GM12878 (cell line): ENCODE data around the gene EIF4H. TPM values are rescaled to one million over a fixed set of nuclear protein-coding genes. Genes with fewer than 3 reads are reported as not detected.
A peak's percentile ranks its signal among the peaks of the same experiment; 100 is the strongest.

Source experiments
- CEBPB ChIP-seq, 2 experiments: fragments of 150-350 bp in 1 of 2; IDR thresholded peaks; 2 replicates each; pipeline ENCODE4 v1.6.1; 2012 to 2014; ENCODE audit warnings: low read depth in 2 of 2, low read length in 2 of 2, borderline replicate concordance in 1 of 2, inconsistent platforms in 1 of 2
- CHD4 ChIP-seq: fragments of 200-600 bp; sonication (generic); IDR thresholded peaks from 2 replicates; pipeline ENCODE4 v1.6.1; 2016; ENCODE audit warnings: mild to moderate bottlenecking
- CTCF ChIP-seq, 3 experiments: IDR thresholded peaks in 2 of 3; conservative IDR thresholded peaks in 1 of 3; 2 replicates each; pipeline ENCODE4 v1.5.1; 2011; ENCODE audit warnings: low read depth in 3 of 3, low read length in 3 of 3, mild to moderate bottlenecking in 3 of 3, control low read depth in 2 of 3, moderate library complexity in 2 of 3, inconsistent platforms in 1 of 3, mixed read lengths in 1 of 3; ENCODE audit not compliant: control insufficient read depth in 2 of 3, insufficient read depth in 1 of 3; ENCODE audit errors: extremely low read depth in 1 of 3
- EED ChIP-seq: sonication (generic); IDR thresholded peaks from 2 replicates; pipeline ENCODE4 v1.6.1; 2016; ENCODE audit warnings: antibody characterized with exemption, low read depth
- KDM1A ChIP-seq: fragments of 200-600 bp; sonication (generic); IDR thresholded peaks from 2 replicates; pipeline ENCODE4 v1.6.1; 2016; ENCODE audit warnings: borderline replicate concordance
- NKRF ChIP-seq: fragments of 450-650 bp; conservative IDR thresholded peaks from 2 replicates; pipeline ENCODE4 v1.6.1; 2017; ENCODE audit warnings: mild to moderate bottlenecking, moderate library complexity
- PKNOX1 ChIP-seq: fragments of 450-650 bp; IDR thresholded peaks from 2 replicates; pipeline ENCODE4 v1.6.1; 2016; ENCODE audit warnings: mild to moderate bottlenecking
- SMC3 ChIP-seq: IDR thresholded peaks from 2 replicates; pipeline ENCODE4 v1.6.1; 2011; ENCODE audit warnings: low read length, improper control_type of control experiment, borderline replicate concordance
- WRNIP1 ChIP-seq: IDR thresholded peaks from 2 replicates; pipeline ENCODE4 v1.6.1; 2011; ENCODE audit warnings: low read depth, low read length, improper control_type of control experiment, borderline replicate concordance
- ZNF24 ChIP-seq: fragments of 450-650 bp; IDR thresholded peaks from 2 replicates; pipeline ENCODE4 v1.6.1; 2017; ENCODE audit warnings: antibody characterized with exemption, mild to moderate bottlenecking
- ZNF274 ChIP-seq: IDR thresholded peaks from one replicate; pipeline ENCODE4 v1.8.0; 2011; ENCODE audit not compliant: insufficient read length, insufficient read depth
- ZNF592 ChIP-seq: fragments of 450-650 bp; IDR thresholded peaks from 2 replicates; pipeline ENCODE4 v1.6.1; 2017; ENCODE audit warnings: mild to moderate bottlenecking, moderate library complexity
- ZNF687 ChIP-seq: fragments of 450-650 bp; IDR thresholded peaks from 2 replicates; pipeline ENCODE4 v1.6.1; 2017; ENCODE audit warnings: mild to moderate bottlenecking, moderate library complexity
- polyA plus RNA-seq, 11 experiments: library from polyadenylated mRNA; depleted of rRNA in 4 of 11; unstranded in 6 of 11; stranded (reverse) in 5 of 11; fragments of >200 nt; fragmentation: Nextera tagmentation in 4 of 11; fragmentation: Illumina TruSeq in 1 of 11; extraction: Ambion mirVana in 4 of 11; extraction: Trizol in 1 of 11; gene quantifications; 1 replicate in 1 of 11; 2 replicates in 10 of 11; pipeline versions ENCODE4 v1.2.1 to v1.2.3, GENCODE V29; 2011 to 2016; ENCODE audit warnings: inconsistent platforms in 2 of 11, missing spikeins in 2 of 11, low read depth in 1 of 11
- total RNA-seq, 4 experiments: library from RNA; depleted of rRNA in 3 of 4; stranded (reverse); fragments of >200 nt in 3 of 4; fragmentation: Illumina TruSeq in 1 of 4; extraction: Trizol in 1 of 4; gene quantifications; 2 replicates each; pipeline versions ENCODE4 v1.2.1 to v1.2.3, GENCODE V29; 2013 to 2021

Gene EIF4H
- total and polyA plus RNA-seq, 10 of the 15 experiments (the other 5 are each of a cell fraction or from before 2014, with no cell fraction given): 9.9 to 443 (median 258) TPM

- TF ChIP-seq CTCF (IDR thresholded peaks at IDR 0.05 in 2 of 3, conservative IDR thresholded peaks at IDR 0.05 in 1 of 3; ENCODE audit: control insufficient read depth in 2 of 3, extremely low read depth in 1 of 3, insufficient read depth in 1 of 3, low read depth in 3 of 3, low read length in 3 of 3): peak; percentile 93 to 95 (median 93)
- TF ChIP-seq ZNF592: 0 out of 2 replicates have a peak, but pooled peaks have one; percentile 77
- peak; percentile 67; the same call in 1 of the 2 replicates for TF ChIP-seq WRNIP1
- no peak for TF ChIP-seq PKNOX1
- no peak for TF ChIP-seq CHD4
- TF ChIP-seq ZNF274: no peak
- TF ChIP-seq EED: no peak
- no peak for TF ChIP-seq NKRF
- no peak for TF ChIP-seq CEBPB (IDR thresholded peaks at IDR 0.05; ENCODE audit: borderline replicate concordance in 1 of 2, low read depth in 2 of 2, low read length in 2 of 2)
- TF ChIP-seq ZNF687: no peak
- 0 out of 2 replicates have a peak, but pooled peaks have one; percentile 32 for TF ChIP-seq ZNF24
- TF ChIP-seq SMC3: peak; percentile 91
- TF ChIP-seq KDM1A: no peak
Measured at GRCh38 chr7:74206589-74207120, 32.5 kb downstream of the EIF4H start (continued).
